KMS-11 (cell line): ENCODE measurements around the gene CHL1.

Source experiments
- H2AFZ ChIP-seq: fragments of 200-600 bp; sonication (generic); 2 replicates; pipeline ENCODE4 v1.6.1; 2016; ENCODE audit warnings: antibody characterized with exemption, mixed run types, low read depth
- H3K27ac ChIP-seq: fragments of 200-600 bp; sonication (generic); 2 replicates; pipeline ENCODE4 v1.6.1; 2016; ENCODE audit warnings: mild to moderate bottlenecking, mixed run types
- H3K27me3 ChIP-seq: fragments of 200-600 bp; sonication (generic); 2 replicates; pipeline ENCODE4 v1.6.1; 2017; ENCODE audit warnings: mild to moderate bottlenecking, low read depth, mixed run types, moderate library complexity; ENCODE audit not compliant: insufficient read depth
- H3K36me3 ChIP-seq: fragments of 200-600 bp; sonication (generic); 2 replicates; pipeline ENCODE4 v1.6.1; 2017; ENCODE audit warnings: mild to moderate bottlenecking, mixed run types; ENCODE audit not compliant: insufficient read depth
- H3K4me1 ChIP-seq: fragments of 200-600 bp; sonication (generic); 2 replicates; pipeline ENCODE4 v1.6.1; 2016; ENCODE audit warnings: mild to moderate bottlenecking, low read depth, mixed run types; ENCODE audit not compliant: poor library complexity, severe bottlenecking
- H3K4me2 ChIP-seq: fragments of 200-600 bp; sonication (generic); 2 replicates; pipeline ENCODE4 v1.7.0; 2016; ENCODE audit warnings: mild to moderate bottlenecking, mixed run types
- H3K4me3 ChIP-seq: fragments of 200-600 bp; sonication (generic); IDR thresholded peaks from 2 replicates; pipeline ENCODE4 v1.6.1; 2017; ENCODE audit warnings: low read depth, low read length, mixed read lengths; ENCODE audit not compliant: insufficient read depth
- H3K79me2 ChIP-seq: fragments of 200-600 bp; sonication (generic); 2 replicates; pipeline ENCODE4 v1.6.1; 2016; ENCODE audit warnings: low read depth, mixed run types; ENCODE audit not compliant: insufficient read depth
- H3K9ac ChIP-seq: fragments of 200-600 bp; sonication (generic); 2 replicates; pipeline ENCODE4 v1.6.1; 2016; ENCODE audit warnings: mild to moderate bottlenecking, mixed run types
- H4K20me1 ChIP-seq: fragments of 200-600 bp; sonication (generic); 2 replicates; pipeline ENCODE4 v1.6.1; 2016; ENCODE audit warnings: mild to moderate bottlenecking, mixed run types; ENCODE audit not compliant: insufficient read depth
- CTCF ChIP-seq: fragments of 200-600 bp; sonication (generic); conservative IDR thresholded peaks from 2 replicates; pipeline ENCODE4 v1.6.1; 2017; ENCODE audit warnings: low read depth, mild to moderate bottlenecking, antibody characterized with exemption, low read length, moderate library complexity, mixed read lengths

The CHL1 gene

GRCh38 chr3:257826-258225 is 61.3 kb downstream of the CHL1 start:
- Histone ChIP-seq H3K27me3 (no peaks in the 10 kb centered on the region), H3K4me2 (no peak overlapping the region), H3K4me3 (no peak overlapping the region), H4K20me1 (no peaks in the 10 kb centered on the region), H3K79me2 (no peaks in the 10 kb centered on the region), H3K4me1 (no peaks in the 10 kb centered on the region), H2AFZ (no peak overlapping the region), H3K9ac (no peak overlapping the region), H3K27ac (no peak overlapping the region), H3K36me3 (no peaks in the 10 kb centered on the region)
- no peak for TF ChIP-seq CTCF

GRCh38 chr3:260898-261297 is 64.3 kb downstream of the CHL1 start:
- H2AFZ ChIP-seq, result no peak overlapping the region
- no peak overlapping the region for H3K9ac ChIP-seq
- no peaks in the 10 kb centered on the region for H3K79me2 ChIP-seq
- H3K27ac ChIP-seq, result no peak overlapping the region
- no peak overlapping the region for H3K4me2 ChIP-seq
- no peak overlapping the region for H3K4me3 ChIP-seq
- H3K36me3 ChIP-seq, result no peaks in the 10 kb centered on the region
- no peaks in the 10 kb centered on the region for H3K4me1 ChIP-seq
- no peaks in the 10 kb centered on the region for H3K27me3 ChIP-seq
- H4K20me1 ChIP-seq, result no peaks in the 10 kb centered on the region
- TF ChIP-seq CTCF, result no peak

- no peaks in the 10 kb centered on the region for H3K79me2 ChIP-seq
Measured at GRCh38 chr3:263393-263792, 66.8 kb downstream of the CHL1 start.

DNA sequence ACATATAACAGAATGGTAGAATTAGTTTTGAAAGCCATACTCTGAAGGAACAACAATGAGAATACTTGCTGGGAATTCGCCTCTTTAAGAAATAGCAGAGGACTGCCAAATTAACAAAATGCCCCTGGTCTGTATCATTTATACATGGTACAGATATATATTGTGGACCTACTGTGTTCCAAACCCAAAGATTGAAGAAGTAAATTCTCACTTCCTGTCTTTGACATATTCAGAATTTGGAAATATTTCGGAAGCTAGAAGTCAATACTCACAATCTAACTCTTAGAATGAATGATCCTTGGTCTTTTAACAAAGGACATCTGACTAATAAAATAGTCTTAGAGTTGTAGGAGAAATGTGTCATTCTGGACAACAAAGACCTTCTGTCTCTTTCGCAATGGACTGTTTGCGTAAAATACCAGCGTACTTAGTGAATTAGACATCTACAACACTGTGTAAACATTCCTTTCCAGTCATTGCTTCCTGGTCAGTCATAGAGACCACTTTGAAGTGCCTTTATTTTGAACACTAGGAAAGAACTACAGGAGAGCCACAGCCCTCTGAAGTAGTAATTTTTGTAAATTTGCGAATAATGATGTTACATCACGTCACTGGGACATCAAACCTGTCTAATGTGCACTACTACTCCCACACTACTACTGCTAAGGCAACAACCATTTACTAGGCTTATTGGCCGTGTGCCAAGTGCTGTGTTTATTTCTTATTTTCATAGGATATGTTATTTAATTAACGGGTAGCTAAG is 68.0 kb downstream of the CHL1 start:
- no peak overlapping the region for H2AFZ ChIP-seq
- no peaks in the 10 kb centered on the region for H4K20me1 ChIP-seq
- H3K9ac ChIP-seq, result no peak overlapping the region
- no peak overlapping the region for H3K4me2 ChIP-seq
- H3K4me3 ChIP-seq, result no peak overlapping the region
- no peaks in the 10 kb centered on the region for H3K4me1 ChIP-seq
- TF ChIP-seq CTCF, result no peak
- no peaks in the 10 kb centered on the region for H3K79me2 ChIP-seq
- H3K27ac ChIP-seq, result no peak overlapping the region
- H3K27me3 ChIP-seq, result no peaks in the 10 kb centered on the region
- no peaks in the 10 kb centered on the region for H3K36me3 ChIP-seq

More at GRCh38 chr3:263393-263792, 66.8 kb downstream of the CHL1 start:
- Histone ChIP-seq H3K36me3 (no peaks in the 10 kb centered on the region), H3K4me1 (no peaks in the 10 kb centered on the region), H3K4me2 (no peak overlapping the region), H3K27me3 (no peaks in the 10 kb centered on the region), H3K27ac (no peak overlapping the region), H3K4me3 (no peak overlapping the region), H2AFZ (no peak overlapping the region), H4K20me1 (no peaks in the 10 kb centered on the region), H3K9ac (no peak overlapping the region)
- TF ChIP-seq CTCF, result no peak
